Common myeloid progenitor, CD34-positive (primary cell): ENCODE results near the gene EHMT2.
"Not testable (repeated sequence)": the region's sequence is repeated elsewhere in the genome, so short reads cannot be mapped to it uniquely, and the experiment has no call there.

Experiments
- CTCF ChIA-PET: fragments of 350-600 bp; sonication (Branson Sonifier 250); formaldehyde crosslinking; loops from one replicate; lab custom pipeline; 2021; ENCODE audit warnings: antibody characterized with exemption; lab: Charles Lee
- POLR2A ChIA-PET: fragments of 350-600 bp; sonication (Branson Sonifier 250); formaldehyde crosslinking; loops from one replicate; lab custom pipeline; 2021; ENCODE audit warnings: antibody characterized with exemption; lab: Charles Lee
- DNase-seq, 3 donors: peaks; one replicate each; pipeline versions ENCODE4 v3.0.0 to v3.0.0-alpha.2; 2013
- H3K27ac ChIP-seq, 2 experiments: 1 replicate in 1 of 2; 2 replicates in 1 of 2; pipeline ENCODE4 v1.7.0; 2013; ENCODE audit warnings: inconsistent platforms in 2 of 2, low read length in 2 of 2, mild to moderate bottlenecking in 2 of 2, low read depth in 1 of 2, moderate library complexity in 1 of 2; ENCODE audit not compliant: severe bottlenecking in 2 of 2, insufficient read depth in 1 of 2, poor library complexity in 1 of 2
- H3K27me3 ChIP-seq, 5 experiments: replicated peaks in 2 of 5; 1 replicate in 3 of 5; 2 replicates in 2 of 5; pipeline versions ENCODE4 v1.6.1 to v1.7.0; 2013; ENCODE audit warnings: low read length in 4 of 5, mild to moderate bottlenecking in 2 of 5, moderate library complexity in 2 of 5, inconsistent platforms in 1 of 5; ENCODE audit not compliant: insufficient read depth in 5 of 5, control insufficient read depth in 4 of 5
- H3K36me3 ChIP-seq, 4 experiments: 1 replicate in 2 of 4; 2 replicates in 2 of 4; pipeline versions ENCODE4 v1.6.1 to v1.7.0; 2013; ENCODE audit warnings: low read length in 3 of 4, control low read depth in 1 of 4, mild to moderate bottlenecking in 1 of 4; ENCODE audit not compliant: control insufficient read depth in 4 of 4, insufficient read depth in 4 of 4
- H3K4me1 ChIP-seq, 4 experiments: 1 replicate in 3 of 4; 2 replicates in 1 of 4; pipeline versions ENCODE4 v1.6.1 to v1.7.1; 2013; ENCODE audit warnings: low read length in 3 of 4, mild to moderate bottlenecking in 3 of 4, control low read depth in 1 of 4, inconsistent platforms in 1 of 4, moderate library complexity in 1 of 4; ENCODE audit not compliant: control insufficient read depth in 4 of 4, insufficient read depth in 4 of 4; ENCODE audit errors: control extremely low read depth in 1 of 4
- H3K4me3 ChIP-seq, 7 experiments: 1 replicate in 4 of 7; 2 replicates in 3 of 7; pipeline versions ENCODE4 v1.5.1 to v1.7.0; 2013; ENCODE audit warnings: mild to moderate bottlenecking in 7 of 7, low read length in 6 of 7, moderate library complexity in 6 of 7, inconsistent platforms in 2 of 7, low read depth in 2 of 7, control low read depth in 1 of 7; ENCODE audit not compliant: insufficient read depth in 4 of 7, control insufficient read depth in 1 of 7; ENCODE audit errors: extremely low read depth in 1 of 7
- H3K9me3 ChIP-seq, 5 experiments: 1 replicate in 4 of 5; 2 replicates in 1 of 5; pipeline versions ENCODE4 v1.6.1 to v1.7.1; 2013; ENCODE audit warnings: low read length in 4 of 5, mild to moderate bottlenecking in 2 of 5, inconsistent platforms in 1 of 5, low read depth in 1 of 5, moderate library complexity in 1 of 5; ENCODE audit not compliant: control insufficient read depth in 4 of 5, insufficient read depth in 2 of 5; ENCODE audit errors: control extremely low read depth in 1 of 5
- WGBS: methylation state at CpG from one replicate; pipeline ENCODE4 v1.1.5; 2013; ENCODE audit not compliant: insufficient coverage; 5-methylcytosine and 5-hydroxymethylcytosine counted together

EHMT2 gene

GRCh38 chr6:31859923-31860322, 37.6 kb downstream of the EHMT2 start:
- Histone ChIP-seq H3K27ac (no peak overlapping the region), H3K36me3 (peaks cover 9 to 39% (median 16%) of the 10 kb centered on the region in 4 experiments), H3K9me3 (no peaks in the 10 kb centered on the region), H3K4me3 (no peak overlapping the region), H3K4me1 (peaks cover 0 to 25% (median 19%) of the 10 kb centered on the region in 4 experiments), H3K27me3 (no peaks in the 10 kb centered on the region)
- POLR2A ChIA-PET = no interaction called here
- no peak for DNase-seq
- 96% methylated on average over 11 of the region's 11 CpGs for WGBS
- CTCF ChIA-PET = interaction anchor here (1.1 to 1.2 kb wide), 2 partner anchors 14 to 21 kb away, joined by 3 to 5 read pairs; no protein-coding TSS in a partner anchor

- H3K4me1 ChIP-seq = peaks cover 0 to 19% (median 14%) of the 10 kb centered on the region in 4 experiments
- H3K27ac ChIP-seq = no peak overlapping the region
- ChIA-PET POLR2A (no interaction called here), CTCF (interaction anchor here (0.7 to 1.2 kb wide), 2 partner anchors 17 to 243 kb away, joined by 3 to 5 read pairs; no protein-coding TSS in a partner anchor)
- no peak overlapping the region for H3K4me3 ChIP-seq
- no peaks in the 10 kb centered on the region for H3K9me3 ChIP-seq
- H3K36me3 ChIP-seq = peaks cover 9 to 39% (median 16%) of the 10 kb centered on the region in 4 experiments
- no peaks in the 10 kb centered on the region for H3K27me3 ChIP-seq
- 99% methylated on average over 7 of the region's 8 CpGs for WGBS
- no peak for DNase-seq
Measured at GRCh38 chr6:31858707-31859106, 38.8 kb downstream of the EHMT2 start.

- not testable (repeated sequence) for H3K27me3 ChIP-seq, DNase-seq, H3K9me3 ChIP-seq, H3K27ac ChIP-seq, H3K4me3 ChIP-seq
- POLR2A ChIA-PET = interaction anchor here (0.9 kb wide), 1 partner anchor 21 kb away, joined by 3 read pairs; no protein-coding TSS in a partner anchor
- CTCF ChIA-PET = interaction anchor here (1.2 kb wide), 3 partner anchors 11 to 18 kb away, joined by 3 to 4 read pairs (median 4); no protein-coding TSS in a partner anchor
- H3K36me3 ChIP-seq = peaks cover 9 to 39% (median 16%) of the 10 kb centered on the region in 4 experiments
- H3K4me1 ChIP-seq = peaks cover 0 to 12% (median 9%) of the 10 kb centered on the region in 4 experiments
- 94% methylated on average over 8 of the region's 8 CpGs for WGBS
Measured at GRCh38 chr6:31857774-31858173, 39.7 kb downstream of the EHMT2 start.

- DNase-seq, H3K4me3 ChIP-seq, CTCF ChIA-PET, H3K9me3 ChIP-seq, H3K27me3 ChIP-seq, H3K36me3 ChIP-seq, H3K4me1 ChIP-seq, H3K27ac ChIP-seq: not testable (repeated sequence)
- 98% methylated on average over 23 of the region's 35 CpGs for WGBS
- POLR2A ChIA-PET = interaction anchor here (0.8 kb wide), 1 partner anchor 10 kb away, joined by 3 read pairs; the partner anchor contains the start of gene NEU1
Measured at GRCh38 chr6:31851980-31852718, 45.3 kb downstream of the EHMT2 start.

GRCh38 chr6:31851485-31851832, 46.0 kb downstream of the EHMT2 start:
- CTCF ChIA-PET = interaction anchor here (1.7 kb wide), 1 partner anchor 14 kb away, joined by 3 read pairs; no protein-coding TSS in a partner anchor

GRCh38 chr6:31850765-31851484, 46.6 kb downstream of the EHMT2 start:
- H3K4me1 ChIP-seq = no peaks in the 10 kb centered on the region
- 100% methylated on average over 2 of the region's 2 CpGs for WGBS
- no peak overlapping the region for H3K27ac ChIP-seq
- no peaks in the 10 kb centered on the region for H3K9me3 ChIP-seq
- no peaks in the 10 kb centered on the region for H3K27me3 ChIP-seq
- ChIA-PET CTCF (interaction anchor here (1.7 kb wide), 1 partner anchor 13 kb away, joined by 3 read pairs; no protein-coding TSS in a partner anchor), POLR2A (interaction anchor here (0.6 kb wide), 1 partner anchor 12 kb away, joined by 4 read pairs; no protein-coding TSS in a partner anchor)
- H3K4me3 ChIP-seq = no peak overlapping the region
- DNase-seq = no peak
- H3K36me3 ChIP-seq = no peaks in the 10 kb centered on the region

More at GRCh38 chr6:31851485-31851832, 46.0 kb downstream of the EHMT2 start:
- DNase-seq = no peak
- H3K36me3 ChIP-seq = no peaks in the 10 kb centered on the region
- H3K4me3 ChIP-seq = no peak overlapping the region
- 100% methylated on average over 2 of the region's 2 CpGs for WGBS
- no peaks in the 10 kb centered on the region for H3K27me3 ChIP-seq
- POLR2A ChIA-PET = interaction anchor here (0.6 kb wide), 1 partner anchor 12 kb away, joined by 4 read pairs; no protein-coding TSS in a partner anchor
- H3K4me1 ChIP-seq = no peaks in the 10 kb centered on the region
- no peak overlapping the region for H3K27ac ChIP-seq
- no peaks in the 10 kb centered on the region for H3K9me3 ChIP-seq
